ENCODE results near the gene SULT2B1.

The SULT2B1 gene

DNA sequence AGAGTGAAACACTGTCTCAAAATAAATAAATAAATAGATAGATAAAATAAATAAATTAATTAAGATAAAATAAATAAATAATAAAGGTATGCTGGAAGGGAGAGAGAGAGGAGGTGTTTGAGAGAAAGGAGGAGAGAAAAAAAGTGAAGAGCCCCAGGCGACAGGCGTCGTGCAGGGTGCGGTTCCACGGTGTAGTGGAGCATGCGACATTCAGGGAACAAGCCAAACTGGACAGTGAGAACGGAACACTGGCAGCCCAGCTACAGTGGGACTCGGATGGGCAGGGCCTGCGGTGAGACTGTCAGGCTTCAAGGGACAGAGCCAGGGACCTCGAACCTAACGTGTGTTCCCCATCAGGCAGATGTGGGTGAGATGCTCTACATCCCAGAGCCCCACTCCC lies 9.4 kb downstream of the SULT2B1 start:
- H3K4me2 ChIP-seq (ENCODE audit: low read depth, low read length), result no peak overlapping the region
- no peaks in the 10 kb centered on the region for H3K9me3 ChIP-seq (replicated peaks; ENCODE audit: insufficient read depth, low read length)
- no peak for DNase-seq
- H3K36me3 ChIP-seq (replicated peaks; ENCODE audit: insufficient read depth, low read length), result no peaks in the 10 kb centered on the region
- no peak overlapping the region for H3K9ac ChIP-seq (ENCODE audit: low read length)
- no peaks in the 10 kb centered on the region for H3K4me1 ChIP-seq (ENCODE audit: low read length)
- no peak overlapping the region for H3K27ac ChIP-seq (ENCODE audit: low read length)
- no peaks in the 10 kb centered on the region for H3K79me2 ChIP-seq (ENCODE audit: low read length)
- TF ChIP-seq EZH2 (optimal IDR thresholded peaks at IDR 0.05; ENCODE audit: low read depth, low read length), result no peak
- TF ChIP-seq EZH2phosphoT487 (IDR thresholded peaks at IDR 0.05; ENCODE audit: low read length), result no peak
- TF ChIP-seq, protein P1, sequence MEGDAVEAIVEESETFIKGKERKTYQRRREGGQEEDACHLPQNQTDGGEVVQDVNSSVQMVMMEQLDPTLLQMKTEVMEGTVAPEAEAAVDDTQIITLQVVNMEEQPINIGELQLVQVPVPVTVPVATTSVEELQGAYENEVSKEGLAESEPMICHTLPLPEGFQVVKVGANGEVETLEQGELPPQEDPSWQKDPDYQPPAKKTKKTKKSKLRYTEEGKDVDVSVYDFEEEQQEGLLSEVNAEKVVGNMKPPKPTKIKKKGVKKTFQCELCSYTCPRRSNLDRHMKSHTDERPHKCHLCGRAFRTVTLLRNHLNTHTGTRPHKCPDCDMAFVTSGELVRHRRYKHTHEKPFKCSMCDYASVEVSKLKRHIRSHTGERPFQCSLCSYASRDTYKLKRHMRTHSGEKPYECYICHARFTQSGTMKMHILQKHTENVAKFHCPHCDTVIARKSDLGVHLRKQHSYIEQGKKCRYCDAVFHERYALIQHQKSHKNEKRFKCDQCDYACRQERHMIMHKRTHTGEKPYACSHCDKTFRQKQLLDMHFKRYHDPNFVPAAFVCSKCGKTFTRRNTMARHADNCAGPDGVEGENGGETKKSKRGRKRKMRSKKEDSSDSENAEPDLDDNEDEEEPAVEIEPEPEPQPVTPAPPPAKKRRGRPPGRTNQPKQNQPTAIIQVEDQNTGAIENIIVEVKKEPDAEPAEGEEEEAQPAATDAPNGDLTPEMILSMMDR (IDR thresholded peaks at IDR 0.05; ENCODE audit: low read length), result no peak
- no peaks in the 10 kb centered on the region for H3K9me2 ChIP-seq (replicated peaks; ENCODE audit: insufficient read depth, low read length)
- H3K27me3 ChIP-seq (replicated peaks; ENCODE audit: insufficient read depth, low read length), result peaks cover 66% of the 10 kb centered on the region
- no peak overlapping the region for H2AFZ ChIP-seq (ENCODE audit: low read length)
- no peaks in the 10 kb centered on the region for H3F3A ChIP-seq (ENCODE audit: insufficient read depth, low read length)
- no peak overlapping the region for H3K4me3 ChIP-seq (ENCODE audit: low read length)
- H4K20me1 ChIP-seq (ENCODE audit: insufficient read depth, low read length), result no peaks in the 10 kb centered on the region

DNA sequence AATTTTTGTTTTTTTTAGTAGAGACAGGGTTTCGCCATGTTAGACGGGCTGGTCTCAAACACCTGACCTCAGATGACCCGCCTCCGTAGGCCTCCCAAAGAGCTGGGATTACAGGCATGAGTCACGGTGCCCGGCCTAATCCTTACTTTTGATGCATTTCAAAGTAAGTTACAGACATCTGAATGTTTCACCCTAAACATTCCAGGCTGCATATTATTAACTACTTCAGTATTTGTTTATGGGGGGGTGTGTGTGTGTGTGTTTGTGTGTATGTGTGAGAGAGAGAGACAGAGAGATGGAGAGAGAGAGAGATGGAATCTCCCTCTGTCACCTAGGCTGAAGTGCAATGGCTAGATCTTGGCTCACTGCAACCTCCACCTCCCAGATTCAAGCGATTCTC lies 13.1 kb downstream of the SULT2B1 start:
- TF ChIP-seq, protein P1 (IDR thresholded peaks at IDR 0.05; ENCODE audit: low read length), result no peak
- no peak for TF ChIP-seq EZH2 (optimal IDR thresholded peaks at IDR 0.05; ENCODE audit: low read depth, low read length)
- no peak for TF ChIP-seq EZH2phosphoT487 (IDR thresholded peaks at IDR 0.05; ENCODE audit: low read length)
- no peak for DNase-seq
- no peaks in the 10 kb centered on the region for H3F3A ChIP-seq (ENCODE audit: insufficient read depth, low read length)
- H3K36me3 ChIP-seq (replicated peaks; ENCODE audit: insufficient read depth, low read length), result no peaks in the 10 kb centered on the region
- H3K4me1 ChIP-seq (ENCODE audit: low read length), result no peaks in the 10 kb centered on the region
- no peaks in the 10 kb centered on the region for H3K79me2 ChIP-seq (ENCODE audit: low read length)
- no peaks in the 10 kb centered on the region for H3K9me3 ChIP-seq (replicated peaks; ENCODE audit: insufficient read depth, low read length)
- H4K20me1 ChIP-seq (ENCODE audit: insufficient read depth, low read length), result no peaks in the 10 kb centered on the region
- no peak overlapping the region for H3K4me3 ChIP-seq (ENCODE audit: low read length)
- no peak overlapping the region for H3K27ac ChIP-seq (ENCODE audit: low read length)
- no peak overlapping the region for H3K9ac ChIP-seq (ENCODE audit: low read length)
- no peaks in the 10 kb centered on the region for H3K9me2 ChIP-seq (replicated peaks; ENCODE audit: insufficient read depth, low read length)
- H3K27me3 ChIP-seq (replicated peaks; ENCODE audit: insufficient read depth, low read length), result peaks cover 54% of the 10 kb centered on the region
- no peak overlapping the region for H2AFZ ChIP-seq (ENCODE audit: low read length)
- no peak overlapping the region for H3K4me2 ChIP-seq (ENCODE audit: low read depth, low read length)

DNA sequence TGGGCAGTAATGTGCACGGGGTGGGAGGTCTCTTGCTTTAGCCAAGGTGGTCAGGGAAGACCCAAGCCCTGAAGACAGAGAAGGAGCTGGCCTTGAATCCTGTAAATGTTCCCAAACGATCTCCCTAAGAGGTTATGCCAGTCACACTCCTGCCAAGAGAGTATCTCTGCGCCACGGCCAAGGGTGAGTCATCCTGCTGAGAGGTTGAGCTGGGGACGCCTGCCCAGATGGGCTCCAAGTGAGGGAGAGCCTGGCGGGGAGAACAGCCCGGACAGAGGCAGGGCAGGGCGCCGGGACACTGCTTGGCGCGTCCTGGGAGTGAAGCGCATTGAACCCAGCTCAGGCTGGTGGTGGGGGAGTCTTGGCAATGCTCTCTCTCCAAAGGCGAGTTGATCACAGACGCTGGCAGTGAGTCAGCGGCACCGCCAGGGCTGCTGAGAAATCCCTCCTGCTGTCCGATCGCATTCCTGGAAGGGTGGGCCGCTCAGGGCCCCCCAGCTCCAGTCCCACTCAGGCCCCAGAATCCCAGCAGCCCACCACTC lies 16.4 kb downstream of the SULT2B1 start:
- Histone ChIP-seq H3K4me2 (ENCODE audit: low read depth, low read length) (no peak overlapping the region), H2AFZ (ENCODE audit: low read length) (no peak overlapping the region), H3K4me1 (ENCODE audit: low read length) (no peaks in the 10 kb centered on the region), H3F3A (ENCODE audit: insufficient read depth, low read length) (no peaks in the 10 kb centered on the region), H4K20me1 (ENCODE audit: insufficient read depth, low read length) (no peaks in the 10 kb centered on the region), H3K4me3 (ENCODE audit: low read length) (no peak overlapping the region), H3K9ac (ENCODE audit: low read length) (no peak overlapping the region), H3K9me2 (replicated peaks; ENCODE audit: insufficient read depth, low read length) (no peaks in the 10 kb centered on the region), H3K79me2 (ENCODE audit: low read length) (no peaks in the 10 kb centered on the region), H3K27me3 (replicated peaks; ENCODE audit: insufficient read depth, low read length) (peaks cover 54% of the 10 kb centered on the region), H3K9me3 (replicated peaks; ENCODE audit: insufficient read depth, low read length) (no peaks in the 10 kb centered on the region), H3K36me3 (replicated peaks; ENCODE audit: insufficient read depth, low read length) (no peaks in the 10 kb centered on the region), H3K27ac (ENCODE audit: low read length) (no peak overlapping the region)
- DNase-seq, result no peak
- TF ChIP-seq, protein P1 (IDR thresholded peaks at IDR 0.05; ENCODE audit: low read length), result no peak
- TF ChIP-seq EZH2 (optimal IDR thresholded peaks at IDR 0.05; ENCODE audit: low read depth, low read length) (no peak), EZH2phosphoT487 (IDR thresholded peaks at IDR 0.05; ENCODE audit: low read length) (no peak)
